HEK293 (cell line): ENCODE measurements around the gene CSNK1G1.

Experiments used
- CTCF ChIA-PET: fragments of 350-600 bp; formaldehyde crosslinking; extraction: SDS; loops from one replicate; lab custom pipeline; 2021; ENCODE audit warnings: antibody characterized with exemption; lab: Yijun Ruan, JAX
- POLR2A ChIA-PET: fragments of 300-600 bp; formaldehyde crosslinking; extraction: SDS; loops from one replicate; lab custom pipeline; 2020; ENCODE audit warnings: antibody characterized with exemption, inconsistent platforms; lab: Yijun Ruan, JAX
- H3K27ac ChIP-seq: fragments of 200-500 bp; sonication (Bioruptor generic); 2 replicates; pipeline ENCODE4 v1.5.1; 2014; ENCODE audit warnings: low read depth, low read length, control low read depth, inconsistent platforms; ENCODE audit errors: extremely low read depth
- H3K36me3 ChIP-seq, 2 experiments: fragments of 200-500 bp in 1 of 2; sonication (Bioruptor generic) in 1 of 2; 1 replicate in 1 of 2; 2 replicates in 1 of 2; pipeline ENCODE4 v1.5.1; 2014 to 2017; ENCODE audit warnings: inconsistent platforms in 2 of 2, low read length in 2 of 2; ENCODE audit not compliant: control insufficient read depth in 2 of 2, insufficient read depth in 1 of 2
- H3K4me1 ChIP-seq: fragments of 200-500 bp; sonication (Bioruptor generic); 2 replicates; pipeline ENCODE4 v1.5.1; 2014; ENCODE audit warnings: mild to moderate bottlenecking, low read length, inconsistent platforms; ENCODE audit not compliant: control insufficient read depth, insufficient read depth
- H3K4me3 ChIP-seq: 2 replicates; pipeline ENCODE4 v1.5.1; 2011; ENCODE audit warnings: low read depth, mild to moderate bottlenecking, control low read depth, low read length, moderate library complexity
- H3K9me3 ChIP-seq: fragments of 200-500 bp; sonication (Bioruptor generic); 2 replicates; pipeline ENCODE4 v1.5.1; 2014; ENCODE audit warnings: low read depth, low read length, inconsistent platforms; ENCODE audit not compliant: control insufficient read depth, insufficient read depth
- IKZF3 ChIP-seq: fragments of 450-650 bp; IDR thresholded peaks from 2 replicates; pipeline ENCODE4 v1.5.0; 2018; ENCODE audit warnings: missing biosample characterization, mild to moderate bottlenecking, missing genetic modification characterization, moderate library complexity
- KLF16 ChIP-seq: fragments of 450-650 bp; formaldehyde crosslinking; IDR thresholded peaks from 2 replicates; pipeline ENCODE4 v1.5.1; 2017; ENCODE audit warnings: missing biosample characterization, missing genetic modification characterization
- MZF1 ChIP-seq: fragments of 450-650 bp; formaldehyde crosslinking; IDR thresholded peaks from 2 replicates; pipeline ENCODE4 v1.5.1; 2017; ENCODE audit warnings: missing biosample characterization, missing genetic modification characterization, borderline replicate concordance
- REST ChIP-seq: fragments of 450-650 bp; formaldehyde crosslinking; IDR thresholded peaks from 2 replicates; pipeline ENCODE4 v1.5.1; 2016; ENCODE audit warnings: missing biosample characterization, missing genetic modification characterization
- ZBTB10 ChIP-seq: fragments of 450-650 bp; formaldehyde crosslinking; IDR thresholded peaks from 2 replicates; pipeline ENCODE4 v1.5.1; 2016; ENCODE audit warnings: missing biosample characterization, missing genetic modification characterization
- ZEB2 ChIP-seq: fragments of 450-650 bp; formaldehyde crosslinking; IDR thresholded peaks from 2 replicates; pipeline ENCODE4 v1.5.1; 2016; ENCODE audit warnings: missing biosample characterization, missing genetic modification characterization
- ZNF10 ChIP-seq: fragments of 450-650 bp; formaldehyde crosslinking; IDR thresholded peaks from 2 replicates; pipeline ENCODE4 v1.5.1; 2017; ENCODE audit warnings: missing biosample characterization, missing genetic modification characterization
- ZNF16 ChIP-seq: fragments of 450-650 bp; formaldehyde crosslinking; IDR thresholded peaks from 2 replicates; pipeline ENCODE4 v1.5.1; 2016; ENCODE audit warnings: low read depth, missing biosample characterization, missing genetic modification characterization
- ZNF174 ChIP-seq: fragments of 450-650 bp; formaldehyde crosslinking; IDR thresholded peaks from 2 replicates; pipeline ENCODE4 v1.5.0; 2017; ENCODE audit warnings: missing biosample characterization, mild to moderate bottlenecking, missing genetic modification characterization
- ZNF202 ChIP-seq: fragments of 450-650 bp; formaldehyde crosslinking; IDR thresholded peaks from 2 replicates; pipeline ENCODE4 v1.5.1; 2016; ENCODE audit warnings: missing biosample characterization, missing genetic modification characterization, borderline replicate concordance
- ZNF274 ChIP-seq, 2 experiments: fragments of 200-500 bp in 1 of 2; fragments of 450-650 bp in 1 of 2; sonication (Bioruptor generic) in 1 of 2; formaldehyde crosslinking in 1 of 2; IDR thresholded peaks; 2 replicates each; pipeline versions ENCODE4 v1.5.1 to v1.6.1; 2014 to 2016; ENCODE audit warnings: borderline replicate concordance in 1 of 2, inconsistent platforms in 1 of 2, low read length in 1 of 2, missing biosample characterization in 1 of 2, missing genetic modification characterization in 1 of 2
- ZNF292 ChIP-seq: fragments of 450-650 bp; formaldehyde crosslinking; IDR thresholded peaks from 2 replicates; pipeline ENCODE4 v1.5.1; 2016; ENCODE audit warnings: low read depth, missing biosample characterization, missing genetic modification characterization, borderline replicate concordance
- ZNF311 ChIP-seq: fragments of 450-650 bp; formaldehyde crosslinking; IDR thresholded peaks from 2 replicates; pipeline ENCODE4 v1.5.1; 2017; ENCODE audit warnings: missing biosample characterization, missing genetic modification characterization, borderline replicate concordance
- ZNF341 ChIP-seq: fragments of 450-650 bp; formaldehyde crosslinking; IDR thresholded peaks from 2 replicates; pipeline ENCODE4; 2016; ENCODE audit warnings: low read depth, missing biosample characterization, missing genetic modification characterization
- ZNF555 ChIP-seq: fragments of 450-650 bp; formaldehyde crosslinking; conservative IDR thresholded peaks from 2 replicates; pipeline ENCODE4 v1.5.1; 2017; ENCODE audit warnings: missing biosample characterization, mild to moderate bottlenecking, missing genetic modification characterization, inconsistent platforms
- ZNF830 ChIP-seq: fragments of 450-650 bp; IDR thresholded peaks from 2 replicates; pipeline ENCODE4 v1.5.0; 2018; ENCODE audit warnings: missing biosample characterization, missing genetic modification characterization, low read depth, mild to moderate bottlenecking, moderate library complexity
- TF ChIP-seq, protein P1 (sequence below): fragments of 450-650 bp; formaldehyde crosslinking; IDR thresholded peaks from 2 replicates; pipeline ENCODE4 v1.5.1; 2016; ENCODE audit warnings: missing biosample characterization, missing genetic modification characterization
- TF ChIP-seq, protein P2 (sequence below): fragments of 450-650 bp; formaldehyde crosslinking; IDR thresholded peaks from 2 replicates; pipeline ENCODE4 v1.5.1; 2017; ENCODE audit warnings: missing biosample characterization, missing genetic modification characterization
- TF ChIP-seq, protein P3 (sequence below): fragments of 450-650 bp; formaldehyde crosslinking; IDR thresholded peaks from 2 replicates; pipeline ENCODE4 v1.5.1; 2017; ENCODE audit warnings: missing biosample characterization, mild to moderate bottlenecking, missing genetic modification characterization, moderate library complexity

The CSNK1G1 gene

GRCh38 chr15:64156652-64157331 is 199.2 kb downstream of the CSNK1G1 start:
- H3K36me3 ChIP-seq: peaks cover 12 to 70% of the 10 kb centered on the region in 2 experiments; a peak in 2 of 3 replicates
- H3K27ac ChIP-seq: no peak overlapping the region
- POLR2A ChIA-PET: no interaction called here
- peaks cover 2% of the 10 kb centered on the region; the same call in 1 of the 2 replicates for H3K4me1 ChIP-seq
- TF ChIP-seq ZNF830 (tag by site-specific recombination) (no peak), ZNF341 (tag by site-specific recombination) (no peak), KLF16 (no peak), ZNF311 (tag by site-specific recombination) (no peak), ZNF16 (no peak), ZBTB10 (no peak), REST (tag by site-specific recombination) (no peak)
- TF ChIP-seq, protein P1, sequence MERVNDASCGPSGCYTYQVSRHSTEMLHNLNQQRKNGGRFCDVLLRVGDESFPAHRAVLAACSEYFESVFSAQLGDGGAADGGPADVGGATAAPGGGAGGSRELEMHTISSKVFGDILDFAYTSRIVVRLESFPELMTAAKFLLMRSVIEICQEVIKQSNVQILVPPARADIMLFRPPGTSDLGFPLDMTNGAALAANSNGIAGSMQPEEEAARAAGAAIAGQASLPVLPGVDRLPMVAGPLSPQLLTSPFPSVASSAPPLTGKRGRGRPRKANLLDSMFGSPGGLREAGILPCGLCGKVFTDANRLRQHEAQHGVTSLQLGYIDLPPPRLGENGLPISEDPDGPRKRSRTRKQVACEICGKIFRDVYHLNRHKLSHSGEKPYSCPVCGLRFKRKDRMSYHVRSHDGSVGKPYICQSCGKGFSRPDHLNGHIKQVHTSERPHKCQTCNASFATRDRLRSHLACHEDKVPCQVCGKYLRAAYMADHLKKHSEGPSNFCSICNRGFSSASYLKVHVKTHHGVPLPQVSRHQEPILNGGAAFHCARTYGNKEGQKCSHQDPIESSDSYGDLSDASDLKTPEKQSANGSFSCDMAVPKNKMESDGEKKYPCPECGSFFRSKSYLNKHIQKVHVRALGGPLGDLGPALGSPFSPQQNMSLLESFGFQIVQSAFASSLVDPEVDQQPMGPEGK: no peak
- TF ChIP-seq, protein P2, sequence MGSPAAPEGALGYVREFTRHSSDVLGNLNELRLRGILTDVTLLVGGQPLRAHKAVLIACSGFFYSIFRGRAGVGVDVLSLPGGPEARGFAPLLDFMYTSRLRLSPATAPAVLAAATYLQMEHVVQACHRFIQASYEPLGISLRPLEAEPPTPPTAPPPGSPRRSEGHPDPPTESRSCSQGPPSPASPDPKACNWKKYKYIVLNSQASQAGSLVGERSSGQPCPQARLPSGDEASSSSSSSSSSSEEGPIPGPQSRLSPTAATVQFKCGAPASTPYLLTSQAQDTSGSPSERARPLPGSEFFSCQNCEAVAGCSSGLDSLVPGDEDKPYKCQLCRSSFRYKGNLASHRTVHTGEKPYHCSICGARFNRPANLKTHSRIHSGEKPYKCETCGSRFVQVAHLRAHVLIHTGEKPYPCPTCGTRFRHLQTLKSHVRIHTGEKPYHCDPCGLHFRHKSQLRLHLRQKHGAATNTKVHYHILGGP (tag by site-specific recombination): no peak
- CTCF ChIA-PET: no interaction called here
- no peaks in the 10 kb centered on the region for H3K9me3 ChIP-seq
- no peak overlapping the region for H3K4me3 ChIP-seq

GRCh38 chr15:64155802-64156651 is 199.9 kb downstream of the CSNK1G1 start:
- CTCF ChIA-PET: no interaction called here

More at GRCh38 chr15:64155802-64156651, 199.9 kb downstream of the CSNK1G1 start:
- no peak for TF ChIP-seq ZEB2 (tag by site-specific recombination)
- no peak for TF ChIP-seq MZF1 (tag by site-specific recombination)
- TF ChIP-seq ZNF10 (tag by site-specific recombination): no peak
- TF ChIP-seq, protein P3, sequence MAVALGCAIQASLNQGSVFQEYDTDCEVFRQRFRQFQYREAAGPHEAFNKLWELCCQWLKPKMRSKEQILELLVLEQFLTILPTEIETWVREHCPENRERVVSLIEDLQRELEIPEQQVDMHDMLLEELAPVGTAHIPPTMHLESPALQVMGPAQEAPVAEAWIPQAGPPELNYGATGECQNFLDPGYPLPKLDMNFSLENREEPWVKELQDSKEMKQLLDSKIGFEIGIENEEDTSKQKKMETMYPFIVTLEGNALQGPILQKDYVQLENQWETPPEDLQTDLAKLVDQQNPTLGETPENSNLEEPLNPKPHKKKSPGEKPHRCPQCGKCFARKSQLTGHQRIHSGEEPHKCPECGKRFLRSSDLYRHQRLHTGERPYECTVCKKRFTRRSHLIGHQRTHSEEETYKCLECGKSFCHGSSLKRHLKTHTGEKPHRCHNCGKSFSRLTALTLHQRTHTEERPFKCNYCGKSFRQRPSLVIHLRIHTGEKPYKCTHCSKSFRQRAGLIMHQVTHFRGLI: no peak
- no peak for TF ChIP-seq ZNF274 (IDR thresholded peaks at IDR 0.05; ENCODE audit: low read length)
- no peak for TF ChIP-seq ZNF274 (tag by site-specific recombination; IDR thresholded peaks at IDR 0.05; ENCODE audit: borderline replicate concordance)
- TF ChIP-seq IKZF3: no peak
- TF ChIP-seq ZNF174: no peak
- no peak for TF ChIP-seq ZNF555 (tag by site-specific recombination)
- TF ChIP-seq ZNF292: no peak
- no peak for TF ChIP-seq ZNF202 (tag by site-specific recombination)
- no peak overlapping the region for H3K27ac ChIP-seq
- no peak overlapping the region for H3K4me3 ChIP-seq
- H3K36me3 ChIP-seq: peaks cover 7 to 66% of the 10 kb centered on the region in 2 experiments; a peak in 2 of 3 replicates
- peaks cover 2% of the 10 kb centered on the region; the same call in 1 of the 2 replicates for H3K4me1 ChIP-seq
- no peaks in the 10 kb centered on the region for H3K9me3 ChIP-seq
- POLR2A ChIA-PET: interaction anchor here (0.7 kb wide), 3 partner anchors 8 to 415 kb away, joined by 3 to 6 read pairs (median 5); no protein-coding TSS in a partner anchor
